ENCODE measurements around the gene SMPDL3A.
"Not testable (repeated sequence)": the region's sequence is repeated elsewhere in the genome, so short reads cannot be mapped to it uniquely, and the experiment has no call there.

Gene SMPDL3A, protein sequence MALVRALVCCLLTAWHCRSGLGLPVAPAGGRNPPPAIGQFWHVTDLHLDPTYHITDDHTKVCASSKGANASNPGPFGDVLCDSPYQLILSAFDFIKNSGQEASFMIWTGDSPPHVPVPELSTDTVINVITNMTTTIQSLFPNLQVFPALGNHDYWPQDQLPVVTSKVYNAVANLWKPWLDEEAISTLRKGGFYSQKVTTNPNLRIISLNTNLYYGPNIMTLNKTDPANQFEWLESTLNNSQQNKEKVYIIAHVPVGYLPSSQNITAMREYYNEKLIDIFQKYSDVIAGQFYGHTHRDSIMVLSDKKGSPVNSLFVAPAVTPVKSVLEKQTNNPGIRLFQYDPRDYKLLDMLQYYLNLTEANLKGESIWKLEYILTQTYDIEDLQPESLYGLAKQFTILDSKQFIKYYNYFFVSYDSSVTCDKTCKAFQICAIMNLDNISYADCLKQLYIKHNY

DNA sequence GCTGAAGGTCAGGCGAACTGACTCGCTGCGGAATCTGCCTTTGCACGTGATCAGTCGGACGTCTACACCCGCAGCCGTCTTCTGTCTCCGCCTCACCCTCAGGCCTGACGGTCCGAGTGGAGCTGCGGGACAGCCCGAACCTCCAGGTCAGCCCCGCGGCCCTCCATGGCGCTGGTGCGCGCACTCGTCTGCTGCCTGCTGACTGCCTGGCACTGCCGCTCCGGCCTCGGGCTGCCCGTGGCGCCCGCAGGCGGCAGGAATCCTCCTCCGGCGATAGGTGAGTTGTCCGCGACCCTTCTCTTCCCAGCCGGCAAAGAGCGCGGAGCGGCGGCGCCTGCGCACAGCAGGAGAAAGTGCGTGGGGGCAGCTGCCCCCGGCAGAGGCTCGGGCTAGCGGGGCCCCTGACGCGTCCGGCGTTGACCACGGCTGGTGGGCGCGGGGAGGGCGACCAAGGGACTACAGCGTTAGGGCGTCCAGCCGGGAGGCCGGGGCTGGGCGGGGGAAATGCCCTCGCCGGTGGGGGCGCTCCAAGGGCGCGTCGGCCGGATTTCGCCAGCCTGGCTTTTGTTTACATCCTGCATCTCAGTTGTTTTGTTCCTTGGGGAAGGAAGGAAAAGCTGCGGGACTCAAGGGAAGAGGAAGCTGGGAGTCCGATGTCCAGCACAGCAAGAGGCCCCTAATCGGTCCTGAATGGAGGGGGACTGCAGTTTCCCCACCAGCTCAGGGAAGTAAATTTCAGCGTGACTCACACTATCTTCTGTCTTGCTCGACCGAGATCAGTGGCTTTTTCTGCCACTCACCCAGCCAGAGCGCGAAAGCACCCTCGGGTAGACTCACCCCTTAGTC is at the start of gene SMPDL3A:
Gene SMPDL3A, plus strand, starts transcription at position 77 of the 846 bp plus-strand sequence. Its CDS starts 89 bp downstream, at position 166.
- DNase-seq: no peak

DNA sequence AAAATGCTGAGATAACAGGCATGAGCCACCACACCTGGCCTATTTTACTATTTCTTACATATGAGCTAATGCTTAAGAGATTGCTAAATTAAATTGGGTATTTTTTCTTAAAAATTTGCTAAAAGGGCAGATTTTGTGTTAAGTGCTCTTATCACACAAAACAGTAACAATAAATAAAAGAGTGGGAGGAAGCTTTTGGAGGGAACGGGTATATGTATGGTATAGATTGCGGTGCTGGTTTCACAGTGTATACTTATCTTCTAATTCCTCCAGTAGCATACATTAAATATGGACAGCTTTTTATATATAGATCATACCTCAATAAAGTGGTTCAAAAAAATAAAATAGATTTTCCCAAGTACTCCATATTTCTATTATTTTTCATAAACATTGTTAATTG is 49.0 kb upstream of the SMPDL3A start:
- DNase-seq: no peak

DNA sequence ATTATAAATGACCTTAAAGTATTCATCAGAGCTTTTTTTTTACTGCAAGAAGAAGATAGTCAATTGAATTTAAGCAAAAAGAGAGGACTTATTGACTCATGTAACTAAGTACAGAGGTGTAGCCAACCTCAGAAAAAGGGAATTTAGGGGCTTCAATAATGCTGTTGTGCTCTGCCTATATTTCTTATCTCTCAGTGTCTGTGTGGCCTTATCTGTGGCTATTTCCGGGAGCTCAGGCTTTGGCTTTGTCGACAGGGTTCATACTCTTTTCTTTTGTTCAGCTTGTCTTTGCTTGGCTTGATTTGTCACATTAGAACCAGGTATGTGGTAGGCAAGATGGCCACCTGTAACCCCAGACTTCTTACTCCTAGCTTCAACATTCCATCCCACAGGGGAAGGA is 48.1 kb upstream of the SMPDL3A start:
- no peak for DNase-seq

DNA sequence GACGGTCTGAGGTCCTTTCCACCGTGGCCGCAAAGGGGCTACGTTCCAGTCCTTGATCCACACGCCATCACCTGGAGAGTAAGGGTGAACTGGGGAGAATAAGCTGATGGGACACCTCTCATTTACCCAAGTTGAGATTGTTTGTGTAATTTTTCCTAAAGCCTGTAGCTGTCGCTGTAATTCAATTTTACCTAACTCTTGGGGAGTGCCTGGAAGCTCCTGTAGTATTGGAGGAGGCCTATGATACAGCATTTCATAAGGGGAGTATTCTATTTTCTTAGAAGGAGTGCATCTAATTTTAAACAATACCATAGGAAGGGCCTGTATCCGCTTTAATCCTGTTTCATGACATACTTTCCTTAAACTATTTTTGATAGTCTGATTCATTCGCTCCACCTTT is 44.8 kb upstream of the SMPDL3A start:
- not testable (repeated sequence) for DNase-seq

DNA sequence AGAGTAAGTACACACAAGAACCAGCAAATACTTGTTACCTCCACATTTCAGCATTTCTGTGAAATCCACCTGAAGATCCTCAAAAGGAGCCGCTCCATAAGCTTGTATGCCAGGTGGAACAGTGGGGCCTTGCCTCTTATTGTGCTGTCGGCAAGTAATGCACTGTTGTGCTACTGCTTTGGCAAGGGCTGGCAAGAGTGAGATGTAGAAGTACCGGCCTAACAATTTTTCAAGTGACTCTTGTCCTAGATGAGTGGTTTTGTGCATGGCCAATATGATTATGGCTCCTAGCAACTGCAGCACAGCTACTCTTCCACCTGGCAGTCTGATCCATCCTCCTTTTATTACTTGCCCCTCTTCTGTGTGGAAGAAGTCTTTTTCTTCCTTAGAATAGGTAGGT is 44.2 kb upstream of the SMPDL3A start:
- DNase-seq: not testable (repeated sequence)

DNA sequence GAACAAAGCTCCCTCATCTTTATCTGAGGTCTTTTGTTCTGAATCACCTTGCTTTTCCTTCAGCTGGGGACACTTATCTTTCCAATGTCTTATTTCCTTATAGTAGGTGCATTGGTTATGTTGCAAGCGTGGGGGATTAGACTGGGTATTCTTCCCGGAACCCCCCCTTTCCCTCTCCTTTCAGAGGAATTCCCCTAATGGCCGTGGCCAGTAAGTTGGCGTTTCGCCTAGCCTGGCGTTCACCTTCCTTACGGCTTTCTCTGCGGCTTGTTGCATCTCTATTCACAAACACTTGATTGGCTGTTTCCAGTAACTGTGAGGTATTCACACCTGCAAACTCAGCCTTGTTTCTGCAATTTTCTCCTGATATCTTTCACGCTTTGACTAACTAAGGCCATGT is 42.4 kb upstream of the SMPDL3A start:
- no peak for DNase-seq

DNA sequence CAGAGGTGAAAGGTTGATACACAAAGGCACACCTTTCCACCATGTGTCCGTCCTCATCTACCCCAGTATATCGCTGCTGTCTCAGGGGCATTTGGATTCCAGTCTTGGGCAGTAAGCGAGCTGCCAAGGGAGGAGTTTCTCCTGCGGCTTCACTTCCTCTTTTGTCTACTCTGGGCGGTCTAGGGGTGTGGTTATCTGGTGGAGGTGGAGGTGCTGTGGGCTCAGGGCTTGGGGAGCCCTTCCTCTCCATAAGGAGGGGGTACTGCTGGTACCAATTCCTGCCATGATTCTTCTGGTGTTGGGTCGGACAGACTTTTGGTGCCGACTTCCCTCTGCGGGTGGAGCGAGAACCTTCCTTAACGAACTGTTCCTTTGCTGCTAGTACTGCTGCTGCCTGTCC is 41.5 kb upstream of the SMPDL3A start:
- DNase-seq: no peak

DNA sequence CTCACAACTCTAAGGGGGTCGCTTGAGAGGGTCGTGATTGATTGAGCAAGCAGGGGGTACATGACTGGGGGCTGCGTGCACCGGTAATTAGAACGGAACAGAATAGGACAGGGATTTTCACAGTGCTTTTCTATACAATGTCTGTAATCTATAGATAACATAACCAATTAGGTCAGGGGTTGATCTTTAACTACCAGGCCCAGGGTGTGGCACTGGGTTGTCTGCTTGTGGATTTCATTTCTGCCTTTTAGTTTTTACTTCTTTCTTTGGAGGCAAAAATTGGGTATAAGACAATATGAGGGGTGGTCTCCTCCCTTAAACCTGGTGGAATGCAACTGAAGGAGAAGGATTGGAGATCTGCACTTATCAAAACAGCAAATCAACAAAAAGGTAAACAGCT is 40.1 kb upstream of the SMPDL3A start:
- DNase-seq: not testable (repeated sequence)

DNA sequence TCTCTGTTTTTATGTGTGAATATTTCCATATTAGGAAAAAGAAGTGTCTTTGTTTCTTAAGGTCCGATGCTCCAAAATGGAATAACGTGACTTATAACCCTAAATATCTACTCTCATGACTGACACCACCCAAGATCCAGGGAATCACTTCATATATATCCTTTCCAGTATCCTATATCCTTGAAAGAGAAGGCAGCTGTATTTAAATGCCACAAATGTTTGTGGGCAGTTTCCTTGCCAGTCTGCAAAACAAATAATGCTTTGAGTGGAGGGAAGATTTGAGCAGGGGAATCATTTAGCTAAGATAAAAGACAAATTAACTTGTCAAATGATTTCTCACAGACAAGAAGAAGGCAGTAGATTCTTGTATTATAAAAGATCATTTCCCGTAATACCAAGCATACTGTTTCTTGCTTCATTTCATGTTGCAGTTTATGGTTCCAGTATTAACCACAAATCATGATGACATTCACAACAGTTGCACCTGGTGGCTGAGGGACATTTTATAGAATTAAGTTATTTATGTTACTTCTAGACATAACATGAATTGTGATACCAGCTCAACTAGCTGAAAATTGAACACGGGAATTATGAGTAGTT is 39.5 kb upstream of the SMPDL3A start:
- no peak for DNase-seq

DNA sequence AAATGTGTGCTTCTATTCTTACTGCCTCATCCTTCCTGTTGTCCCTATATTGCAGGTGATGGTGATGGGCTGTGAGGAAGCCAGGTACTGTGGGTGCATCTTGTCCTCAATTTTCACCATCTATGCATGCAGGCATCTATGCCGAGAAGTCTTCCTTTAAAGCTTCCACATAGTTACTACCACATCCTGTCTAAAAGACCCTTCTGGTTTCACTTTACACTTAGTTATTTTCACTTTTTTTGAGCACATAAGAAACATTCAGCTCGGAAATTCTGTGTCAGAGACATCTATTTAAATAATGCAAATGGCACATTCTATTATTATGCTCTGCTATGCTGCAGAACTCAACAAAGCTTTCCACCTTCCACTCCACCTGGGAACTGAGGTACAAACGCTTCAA is 37.7 kb upstream of the SMPDL3A start:
- no peak for DNase-seq

DNA sequence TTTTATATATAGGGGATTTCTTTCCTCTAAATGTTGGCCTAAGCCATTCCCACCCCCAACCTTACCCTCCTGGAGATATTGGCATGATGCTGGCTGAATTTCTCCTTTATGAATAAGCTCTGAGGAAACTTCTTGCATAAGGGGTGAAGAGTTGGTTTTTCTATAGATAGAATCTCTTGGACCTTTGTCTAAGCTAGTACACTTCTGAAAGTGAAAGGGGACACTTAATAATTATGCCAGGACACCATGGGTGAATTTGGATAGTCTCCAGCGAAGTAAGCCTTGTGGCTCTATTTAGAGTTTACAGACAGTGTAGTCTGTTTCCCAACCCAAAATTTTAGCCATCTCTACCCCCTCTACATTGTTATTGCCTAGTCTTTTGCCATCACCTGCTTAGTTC is 36.6 kb upstream of the SMPDL3A start:
- no peak for DNase-seq

DNA sequence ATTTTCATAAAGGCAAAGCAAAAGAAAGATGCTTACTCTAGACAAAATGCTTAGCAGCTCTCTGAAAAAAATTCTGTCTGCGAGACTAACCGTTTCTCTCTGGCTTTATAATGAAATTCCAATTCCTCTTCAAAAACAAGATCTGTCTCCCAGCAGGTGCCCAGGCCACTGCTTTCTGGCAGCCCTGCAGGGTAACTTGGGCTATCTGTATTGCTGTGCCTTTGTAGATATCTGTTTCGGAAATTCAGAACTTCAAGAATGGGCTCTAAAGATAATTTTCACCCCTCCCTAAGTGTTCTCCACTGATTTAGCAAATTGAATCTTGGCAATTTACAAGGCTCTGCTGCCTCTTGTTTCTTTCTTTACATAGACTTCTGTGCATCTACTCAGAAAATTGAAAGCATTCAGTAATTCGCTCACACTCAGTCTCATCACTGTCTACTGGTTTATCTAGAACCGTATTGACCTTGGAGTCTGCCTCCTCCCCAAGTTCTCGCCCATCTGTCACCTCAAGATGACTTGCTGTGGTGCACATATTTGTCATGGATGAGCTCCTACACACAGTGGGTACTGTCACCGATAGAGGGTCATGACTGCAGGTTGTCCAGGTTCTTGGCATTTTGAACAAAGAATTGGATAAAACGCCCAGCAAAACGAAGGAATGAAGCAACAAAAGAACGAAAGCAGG is 35.9 kb upstream of the SMPDL3A start:
- no peak for DNase-seq

DNA sequence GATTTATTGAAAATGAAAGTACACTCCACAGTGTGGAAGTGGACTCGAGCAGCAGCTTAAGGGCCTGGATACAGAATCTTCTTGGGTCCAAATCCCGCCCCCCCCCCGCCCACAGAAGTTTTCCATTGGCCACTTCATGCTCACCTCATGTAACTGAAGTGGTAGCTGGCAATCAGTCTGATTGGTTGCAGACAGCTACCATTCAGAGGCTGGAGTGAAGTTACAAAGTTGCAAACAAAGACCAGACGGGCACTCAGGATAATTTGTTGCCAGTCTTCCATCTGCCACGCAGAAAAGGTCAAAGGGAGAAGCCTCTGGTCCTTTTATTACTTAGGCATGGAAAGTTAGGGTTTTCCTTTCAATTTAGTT is 35.4 kb upstream of the SMPDL3A start:
- no peak for DNase-seq

DNA sequence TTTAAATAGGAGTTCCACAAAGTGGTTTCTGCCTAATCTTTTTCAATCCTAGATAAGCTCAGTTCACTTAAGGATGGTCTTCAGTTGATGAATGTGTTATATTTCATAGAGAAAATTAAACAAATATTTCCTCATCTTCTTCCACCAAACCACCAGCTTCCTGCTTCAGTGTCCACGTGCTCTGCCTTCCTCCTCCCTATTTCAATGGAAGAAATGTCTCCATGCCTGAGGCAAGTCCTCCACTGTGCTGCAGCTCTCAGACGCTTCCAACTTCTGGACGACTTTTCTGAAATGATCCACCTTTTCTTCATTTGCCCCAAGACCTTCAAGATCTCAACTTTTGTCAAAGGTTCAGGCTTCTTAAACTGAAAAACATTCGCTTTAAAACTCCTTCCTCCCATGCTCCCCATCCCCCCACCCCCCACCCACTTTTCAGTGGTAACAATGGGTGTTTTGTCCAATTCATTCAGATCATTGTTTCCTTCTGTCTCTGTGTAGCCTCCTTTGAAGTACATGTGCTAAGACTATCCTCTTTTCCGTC is 34.8 kb upstream of the SMPDL3A start:
- no peak for DNase-seq

DNA sequence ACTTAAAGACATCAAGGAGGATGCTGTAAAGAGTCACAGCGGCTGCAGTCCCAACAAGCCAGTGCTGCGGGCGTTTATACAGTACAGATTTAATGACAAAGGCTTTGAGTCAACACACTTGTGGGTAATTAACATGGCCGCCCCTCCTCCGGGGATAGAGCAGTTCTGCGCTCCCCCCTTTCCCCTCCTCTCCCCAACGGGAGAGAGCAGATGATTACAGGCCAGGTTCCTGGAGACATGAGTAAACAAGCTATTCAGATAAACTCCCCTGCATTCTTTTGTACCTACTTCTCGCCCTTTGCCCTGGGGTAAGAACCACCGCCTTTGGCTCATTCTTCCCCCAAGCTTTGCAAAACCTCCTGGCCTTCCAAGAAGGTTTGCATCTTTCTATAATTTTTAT is 33.2 kb upstream of the SMPDL3A start:
- no peak for DNase-seq

DNA sequence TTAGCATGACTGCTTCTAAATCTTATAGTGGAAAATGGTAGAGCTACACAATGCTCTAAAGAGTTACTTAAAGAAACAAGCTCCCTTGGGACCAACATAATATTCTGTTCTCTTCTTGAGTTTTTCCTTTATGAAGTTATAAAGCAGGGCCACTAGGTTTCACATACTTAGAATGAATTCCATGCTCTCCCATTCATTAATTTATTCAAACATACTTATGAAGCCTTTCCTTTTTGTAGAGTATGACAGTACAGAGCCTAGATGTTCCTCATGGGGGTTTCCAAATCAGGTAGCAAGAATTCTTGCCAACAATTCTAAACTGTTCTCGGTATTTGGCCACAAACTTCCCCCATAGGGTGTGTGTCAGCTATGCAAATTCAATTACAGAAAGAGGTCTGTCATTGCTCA is 30.1 kb upstream of the SMPDL3A start:
- DNase-seq: no peak

DNA sequence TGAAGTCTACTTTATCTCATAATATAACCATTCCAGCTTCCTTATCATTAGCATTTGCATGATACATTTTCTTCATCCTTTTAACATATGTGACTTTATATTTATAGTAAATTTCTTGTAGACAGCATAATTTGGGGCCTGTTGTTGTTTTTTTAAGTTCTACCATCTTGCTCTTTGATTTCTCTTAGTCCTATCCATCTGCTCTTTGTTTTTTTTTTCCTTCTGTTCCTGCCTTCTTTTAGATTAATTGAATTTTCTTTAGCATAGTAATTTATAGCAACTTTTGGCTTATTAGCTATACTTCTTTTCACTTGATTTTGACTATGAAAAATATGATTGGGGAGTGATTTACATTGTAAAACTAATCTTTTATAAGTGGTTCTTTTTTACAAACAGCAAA is 28.7 kb upstream of the SMPDL3A start:
- DNase-seq: no peak

DNA sequence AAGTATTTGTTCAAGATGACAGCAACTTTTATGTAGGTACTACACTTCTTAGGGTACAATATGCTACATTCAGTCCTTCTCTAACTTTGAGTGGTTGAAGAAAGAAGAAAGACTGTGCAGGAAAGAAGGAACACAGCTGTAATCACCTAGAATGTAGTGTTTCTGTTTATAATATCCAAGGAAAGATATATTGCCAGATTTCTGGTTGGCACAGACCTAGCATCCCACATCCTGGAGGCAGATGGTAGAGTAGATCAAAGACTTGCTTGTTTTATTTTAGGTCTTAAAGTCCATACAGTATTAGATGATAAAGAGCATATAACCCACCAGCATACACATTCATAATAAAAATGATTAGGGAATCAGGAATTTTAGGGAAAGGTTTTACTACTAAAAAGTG is 22.8 kb upstream of the SMPDL3A start:
- DNase-seq: no peak

DNA sequence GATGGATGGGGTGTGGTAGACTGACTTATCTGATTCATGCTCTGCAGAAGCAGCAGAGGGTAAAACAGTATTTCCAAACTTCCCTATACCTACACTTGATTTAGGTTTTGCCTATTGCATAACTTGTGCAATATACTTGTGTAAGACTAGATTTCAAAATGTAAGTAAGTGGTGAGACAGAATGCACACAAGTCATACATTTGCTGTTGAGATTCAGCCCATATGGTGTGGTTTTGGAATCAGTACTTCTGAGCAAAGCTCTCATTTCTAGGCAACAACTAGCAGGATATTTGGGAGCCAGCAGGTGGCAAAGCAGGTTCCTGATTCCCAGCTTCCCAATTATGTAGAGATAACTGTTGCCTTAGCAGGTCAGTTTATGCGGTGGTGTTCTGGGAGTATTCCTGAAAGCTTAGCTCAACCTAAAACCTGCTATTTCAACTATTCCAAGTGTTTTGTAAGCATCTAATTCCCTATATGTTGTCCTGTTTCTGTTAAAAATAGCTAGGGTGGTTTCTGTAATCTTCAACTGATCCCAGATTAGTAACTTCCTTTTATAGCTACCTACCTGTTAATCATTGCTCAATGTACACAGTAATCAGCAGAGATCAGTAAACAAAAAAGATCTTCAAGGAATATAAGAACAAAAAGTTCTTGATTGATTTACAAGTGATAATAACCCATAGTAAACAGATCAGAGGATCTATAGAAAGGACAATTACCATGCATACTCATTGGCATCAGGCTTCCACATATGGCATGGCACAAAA is 18.0 kb upstream of the SMPDL3A start:
- DNase-seq: no peak

DNA sequence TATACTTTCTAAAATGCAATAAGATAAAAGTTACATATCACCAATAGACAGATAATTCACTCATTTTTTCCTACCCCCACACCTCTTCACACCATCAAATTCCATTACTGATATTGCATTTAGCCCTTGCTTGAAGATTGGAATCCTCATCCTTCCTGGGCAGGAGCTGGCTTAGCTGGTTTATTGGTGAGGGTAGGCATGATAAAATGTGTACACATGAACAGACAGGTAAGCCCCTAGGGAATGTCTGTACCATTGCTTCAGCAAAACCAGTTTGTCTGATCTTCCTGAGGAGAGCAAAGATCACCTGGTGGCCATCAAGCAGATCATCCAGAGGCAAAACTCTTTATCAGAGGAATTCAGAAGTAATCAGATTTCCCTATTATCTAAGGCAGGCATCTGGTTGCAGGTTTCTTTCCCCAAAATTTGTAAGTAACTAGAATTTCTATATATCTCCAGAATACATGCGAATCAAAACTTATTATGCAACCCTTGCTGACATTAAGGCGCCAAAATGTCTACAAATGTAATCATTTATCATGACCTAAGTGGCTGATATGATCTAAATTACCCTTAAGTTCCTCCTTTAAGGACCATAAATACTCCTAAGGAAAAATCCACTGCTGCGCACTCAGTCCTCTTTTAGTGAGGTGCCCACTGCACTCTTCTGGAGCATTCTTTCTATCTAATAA is 16.2 kb upstream of the SMPDL3A start:
- no peak for DNase-seq

DNA sequence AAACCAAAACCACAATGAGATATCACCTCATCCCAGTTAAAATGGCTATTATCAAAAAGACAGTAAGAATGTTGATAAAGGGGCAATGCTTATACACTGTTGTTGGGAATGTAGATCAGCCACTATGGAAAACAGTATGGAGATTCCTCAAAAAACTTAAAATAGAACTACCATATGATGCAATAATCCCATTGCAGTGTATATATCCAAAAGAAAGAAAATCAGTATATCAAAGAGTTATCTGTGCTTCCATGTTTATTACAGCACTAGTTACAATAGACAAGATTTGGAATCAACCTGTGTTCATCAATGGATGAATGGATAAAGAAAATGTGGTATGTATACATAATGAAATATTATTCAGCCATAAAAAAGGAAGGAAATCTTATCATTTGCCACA is 13.1 kb upstream of the SMPDL3A start:
- no peak for DNase-seq

All from stimulated activated naive CD4-positive, alpha-beta T cell treated with Interleukin-2 at 50 U/mL for 16 hours (primary cell).